Endothelial cell of umbilical vein (primary cell): Measurements from ENCODE around the gene RPS24.

ENCODE experiments used
- CTCF ChIP-seq, 2 donors: IDR thresholded peaks; 1 replicate in 1 of 2; 2 replicates in 1 of 2; pipeline ENCODE4 v1.5.1; 2011; ENCODE audit warnings: low read length in 2 of 2, mild to moderate bottlenecking in 2 of 2, moderate library complexity in 2 of 2, control low read depth in 1 of 2, inconsistent platforms in 1 of 2, low read depth in 1 of 2; ENCODE audit not compliant: insufficient read depth in 1 of 2; ENCODE audit errors: extremely low read depth in 1 of 2
- EZH2 ChIP-seq: IDR thresholded peaks from 2 replicates; pipeline ENCODE4 v1.6.1; 2012; ENCODE audit warnings: borderline replicate concordance, low read depth, mild to moderate bottlenecking, moderate library complexity, low read length, inconsistent platforms; ENCODE audit not compliant: severe bottlenecking
- GATA2 ChIP-seq: IDR thresholded peaks from 2 replicates; pipeline ENCODE4 v1.7.0; 2011; ENCODE audit warnings: low read depth, mild to moderate bottlenecking, moderate library complexity, mixed read lengths, low read length; ENCODE audit not compliant: insufficient read length, insufficient read depth
- MAX ChIP-seq: IDR thresholded peaks from 2 replicates; pipeline ENCODE4 v1.6.1; 2011; ENCODE audit not compliant: insufficient read depth, insufficient read length
- MYC ChIP-seq: IDR thresholded peaks from one replicate; pipeline ENCODE4 v1.6.1; 2011; ENCODE audit warnings: mild to moderate bottlenecking, low read depth, low read length
- POLR2A ChIP-seq: IDR thresholded peaks from 2 replicates; pipeline ENCODE4 v1.6.1; 2012; ENCODE audit warnings: low read depth, mild to moderate bottlenecking, control low read depth, low read length
- POLR2AphosphoS5 ChIP-seq: IDR thresholded peaks from 2 replicates; pipeline ENCODE4 v1.6.1; 2012; ENCODE audit warnings: low read depth, mild to moderate bottlenecking, control low read depth, low read length, moderate library complexity; ENCODE audit not compliant: insufficient read depth

DNA sequence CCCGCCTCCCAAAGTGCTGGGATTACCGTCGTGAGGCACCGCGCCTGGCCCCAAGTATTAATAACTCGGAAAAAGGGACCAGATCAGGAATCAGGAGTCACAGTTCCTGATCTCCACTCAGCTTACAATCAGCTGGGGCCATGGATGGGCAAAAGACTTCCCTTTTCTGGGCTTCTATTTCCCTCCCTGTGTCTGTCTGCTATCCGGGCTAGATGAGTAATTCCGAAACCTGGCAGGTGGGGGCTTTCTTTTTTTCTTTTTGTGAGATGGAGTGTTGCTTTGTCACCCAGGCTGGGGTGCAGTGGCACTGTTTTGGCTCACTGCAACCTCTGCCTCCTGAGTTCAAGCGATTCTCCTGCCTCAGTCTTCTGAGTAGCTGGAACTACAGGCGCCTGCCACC lies 11.6 kb downstream of the RPS24 start:
- no peak for TF ChIP-seq CTCF (IDR thresholded peaks at IDR 0.05; ENCODE audit: extremely low read depth in 1 of 2, insufficient read depth in 1 of 2, low read depth in 1 of 2, low read length in 2 of 2)
- no peak for TF ChIP-seq EZH2
- TF ChIP-seq MAX, result no peak
- no peak for TF ChIP-seq POLR2A
- no peak for TF ChIP-seq POLR2AphosphoS5
- TF ChIP-seq MYC, result no peak
- no peak for TF ChIP-seq GATA2
